H9 (cell line): Measurements from ENCODE around the gene SCYGR1. TPM values are rescaled to one million over a fixed set of nuclear protein-coding genes. Genes with fewer than 3 reads are reported as not detected.

ENCODE experiments used
- DNase-seq: peaks from one replicate; pipeline ENCODE4 v3.0.0-alpha.2; 2017
- H2AFZ ChIP-seq: one replicate; pipeline ENCODE4 v1.6.1; 2013; ENCODE audit warnings: mild to moderate bottlenecking, low read length, control low read depth, moderate library complexity
- H2AK5ac ChIP-seq: 2 replicates; pipeline ENCODE4 v1.6.1; 2013; ENCODE audit warnings: low read length, control low read depth, mixed read lengths; ENCODE audit not compliant: insufficient read length
- H2BK120ac ChIP-seq: one replicate; pipeline ENCODE4 v1.6.1; 2013; ENCODE audit warnings: low read depth, mild to moderate bottlenecking, low read length, control low read depth, inconsistent platforms; ENCODE audit not compliant: poor library complexity, severe bottlenecking
- H2BK12ac ChIP-seq: 2 replicates; pipeline ENCODE4 v1.6.1; 2013; ENCODE audit warnings: low read length, control low read depth, mixed read lengths, low read depth; ENCODE audit not compliant: insufficient read length
- H2BK15ac ChIP-seq: 2 replicates; pipeline ENCODE4 v1.6.1; 2013; ENCODE audit warnings: low read depth, low read length, control low read depth
- H2BK20ac ChIP-seq: one replicate; pipeline ENCODE4 v1.6.1; 2013; ENCODE audit warnings: low read depth, mild to moderate bottlenecking, low read length, control low read depth, inconsistent platforms; ENCODE audit not compliant: poor library complexity, severe bottlenecking
- H2BK5ac ChIP-seq: 2 replicates; pipeline ENCODE4 v1.6.1; 2013; ENCODE audit warnings: low read length, control low read depth, mixed read lengths; ENCODE audit not compliant: insufficient read length
- H3K14ac ChIP-seq: 2 replicates; pipeline ENCODE4 v1.6.1; 2013; ENCODE audit warnings: low read length, control low read depth; ENCODE audit not compliant: insufficient read depth
- H3K18ac ChIP-seq: 2 replicates; pipeline ENCODE4 v1.6.1; 2013; ENCODE audit warnings: low read depth, mild to moderate bottlenecking, mixed read lengths, low read length, control low read depth; ENCODE audit not compliant: insufficient read length
- H3K23ac ChIP-seq: 2 replicates; pipeline ENCODE4 v1.6.1; 2013; ENCODE audit warnings: low read length, control low read depth, mixed read lengths, low read depth; ENCODE audit not compliant: insufficient read length
- H3K23me2 ChIP-seq: 2 replicates; pipeline ENCODE4 v1.6.1; 2013; ENCODE audit warnings: low read depth, mild to moderate bottlenecking, mixed read lengths, low read length, control low read depth; ENCODE audit not compliant: insufficient read length, poor library complexity, severe bottlenecking
- H3K27ac ChIP-seq: 2 replicates; pipeline ENCODE4 v1.5.1; 2013; ENCODE audit warnings: low read length, control low read depth, mixed read lengths, low read depth; ENCODE audit not compliant: insufficient read length
- H3K27me3 ChIP-seq: 2 replicates; pipeline ENCODE4 v1.6.1; 2013; ENCODE audit warnings: low read length, control low read depth, inconsistent platforms; ENCODE audit not compliant: insufficient read depth
- H3K4ac ChIP-seq: 2 replicates; pipeline ENCODE4 v1.6.1; 2013; ENCODE audit warnings: low read depth, mild to moderate bottlenecking, control low read depth, inconsistent platforms, low read length, moderate library complexity
- H3K4me1 ChIP-seq: 2 replicates; pipeline ENCODE4 v1.6.1; 2013; ENCODE audit warnings: low read length, control low read depth, inconsistent platforms; ENCODE audit not compliant: insufficient read depth
- H3K4me2 ChIP-seq: 2 replicates; pipeline ENCODE4 v1.6.1; 2013; ENCODE audit warnings: low read length, control low read depth, mixed read lengths; ENCODE audit not compliant: insufficient read length, insufficient read depth
- H3K56ac ChIP-seq: 2 replicates; pipeline ENCODE4 v1.6.1; 2013; ENCODE audit warnings: low read depth, mild to moderate bottlenecking, mixed read lengths, low read length, control low read depth; ENCODE audit not compliant: insufficient read length
- H3K79me1 ChIP-seq: 2 replicates; pipeline ENCODE4 v1.6.1; 2013; ENCODE audit warnings: low read depth, mild to moderate bottlenecking, moderate library complexity, low read length, control low read depth, inconsistent platforms; ENCODE audit not compliant: insufficient read depth, poor library complexity, severe bottlenecking
- H3K79me2 ChIP-seq: 2 replicates; pipeline ENCODE4 v1.6.1; 2013; ENCODE audit warnings: low read length, control low read depth, inconsistent platforms; ENCODE audit not compliant: insufficient read depth
- H3K9ac ChIP-seq: 2 replicates; pipeline ENCODE4 v1.6.1; 2013; ENCODE audit warnings: low read length, control low read depth, mixed read lengths; ENCODE audit not compliant: insufficient read length; ENCODE audit errors: extremely low read depth
- H3K9me3 ChIP-seq: one replicate; pipeline ENCODE4 v1.6.1; 2013; ENCODE audit warnings: low read depth, low read length, inconsistent platforms; ENCODE audit not compliant: control insufficient read depth
- H3T11ph ChIP-seq: one replicate; pipeline ENCODE4 v1.6.1; 2013; ENCODE audit warnings: mild to moderate bottlenecking, low read length, control low read depth, inconsistent platforms
- H4K20me1 ChIP-seq: one replicate; pipeline ENCODE4 v1.6.1; 2013; ENCODE audit not compliant: control insufficient read depth, insufficient read length, insufficient read depth
- H4K5ac ChIP-seq: 2 replicates; pipeline ENCODE4 v1.6.1; 2013; ENCODE audit warnings: low read depth, mild to moderate bottlenecking, mixed read lengths, low read length, control low read depth; ENCODE audit not compliant: insufficient read length
- H4K8ac ChIP-seq: replicated peaks from 2 replicates; pipeline ENCODE4 v1.6.1; 2013; ENCODE audit warnings: low read length, control low read depth, mixed read lengths, low read depth; ENCODE audit not compliant: insufficient read length
- H4K91ac ChIP-seq: 2 replicates; pipeline ENCODE4 v1.6.1; 2013; ENCODE audit warnings: low read depth, mild to moderate bottlenecking, moderate library complexity, mixed read lengths, low read length, control low read depth; ENCODE audit not compliant: insufficient read length
- H3K27ac Mint-ChIP-seq, 3 experiments: 2 replicates in 2 of 3; 3 replicates in 1 of 3; pipeline ENCODE4 v1.8.0; 2020 to 2021; ENCODE audit warnings: mixed read lengths in 3 of 3, mild to moderate bottlenecking in 1 of 3, moderate library complexity in 1 of 3
- H3K27me3 Mint-ChIP-seq: 2 replicates; pipeline ENCODE4 v1.8.0; 2021; ENCODE audit warnings: low read depth, mild to moderate bottlenecking, moderate library complexity, mixed read lengths
- H3K36me3 Mint-ChIP-seq, 3 experiments: 2 replicates in 2 of 3; 3 replicates in 1 of 3; pipeline ENCODE4 v1.8.0; 2020 to 2021; ENCODE audit warnings: low read depth in 3 of 3, mixed read lengths in 3 of 3; ENCODE audit not compliant: insufficient read depth in 1 of 3
- H3K4me1 Mint-ChIP-seq, 2 experiments: 2 replicates each; pipeline ENCODE4 v1.8.0; 2020; ENCODE audit warnings: mixed read lengths in 2 of 2
- H3K4me3 Mint-ChIP-seq, 2 experiments: 2 replicates in 1 of 2; 3 replicates in 1 of 2; pipeline ENCODE4 v1.8.0; 2020 to 2021; ENCODE audit warnings: mild to moderate bottlenecking in 2 of 2, mixed read lengths in 2 of 2, moderate library complexity in 1 of 2
- H3K9me3 Mint-ChIP-seq, 2 experiments: 2 replicates in 1 of 2; 3 replicates in 1 of 2; pipeline ENCODE4 v1.8.0; 2020; ENCODE audit warnings: mild to moderate bottlenecking in 2 of 2, mixed read lengths in 2 of 2, moderate library complexity in 1 of 2
- WGBS: extraction: QIAGEN DNeasy Blood & Tissue Kit; methylation state at CpG from one replicate; pipeline ENCODE4 v1.1.7; 2013; ENCODE audit warnings: missing lambda C conversion rate, low lambda C conversion rate, mixed read lengths; ENCODE audit not compliant: insufficient read length; ENCODE audit errors: extremely low coverage; 5-methylcytosine and 5-hydroxymethylcytosine counted together
- total RNA-seq: library from RNA; stranded (reverse); gene quantifications from 2 replicates; pipeline ENCODE4 v1.2.1, GENCODE V29; 2021
- TF ChIP-seq, protein P1 (sequence below): fragments of 200-600 bp; sonication (generic); conservative IDR thresholded peaks from 3 replicates; pipeline ENCODE4 v1.8.0; 2021; ENCODE audit warnings: antibody characterized with exemption, mild to moderate bottlenecking

Gene SCYGR1
- total RNA-seq, 1 experiment from 2014 or later: not detected

DNA sequence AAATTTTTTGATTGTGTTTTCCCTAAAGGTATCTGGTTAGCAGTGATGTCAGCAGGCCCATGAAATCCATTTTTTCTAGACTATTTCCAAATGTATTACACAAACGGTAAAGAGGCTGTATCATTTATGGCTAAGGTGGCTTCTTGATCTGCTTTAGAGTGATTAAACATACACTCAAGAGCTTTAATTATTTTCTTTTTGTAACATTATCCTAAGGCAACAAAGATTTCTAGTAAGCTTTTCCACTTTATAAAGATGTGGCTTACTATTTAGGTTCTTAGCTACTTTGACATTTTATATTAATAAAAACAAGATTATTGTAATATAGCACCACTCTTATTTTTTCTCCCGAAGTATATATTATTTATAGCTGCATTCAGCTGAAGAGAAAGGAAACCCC is 46.2 kb downstream of the SCYGR1 start:
- no peak for DNase-seq
- Histone ChIP-seq H3K23me2 (no peaks in the 10 kb centered on the region), H3K79me2 (no peaks in the 10 kb centered on the region), H2AFZ (no peak overlapping the region), H4K8ac (no peak overlapping the region), H3K9ac (no peak overlapping the region), H3K4me2 (no peak overlapping the region), H2BK15ac (no peak overlapping the region), H2BK120ac (no peak overlapping the region), H2BK5ac (no peak overlapping the region), H3K23ac (no peak overlapping the region), H3K9me3 (no peaks in the 10 kb centered on the region), H3K18ac (no peak overlapping the region), H3K27me3 (no peaks in the 10 kb centered on the region), H2BK12ac (no peak overlapping the region), H2AK5ac (no peak overlapping the region), H3K27ac (no peak overlapping the region), H3K56ac (no peak overlapping the region), H2BK20ac (no peak overlapping the region), H4K20me1 (no peaks in the 10 kb centered on the region), H4K91ac (no peak overlapping the region), H4K5ac (no peak overlapping the region), H3K4ac (no peak overlapping the region), H3T11ph (no peak overlapping the region), H3K4me1 (no peaks in the 10 kb centered on the region), H3K14ac (no peak overlapping the region), H3K79me1 (no peaks in the 10 kb centered on the region)
- WGBS: no CpG with 5 or more reads among the region's 2 CpGs
- TF ChIP-seq, protein P1, sequence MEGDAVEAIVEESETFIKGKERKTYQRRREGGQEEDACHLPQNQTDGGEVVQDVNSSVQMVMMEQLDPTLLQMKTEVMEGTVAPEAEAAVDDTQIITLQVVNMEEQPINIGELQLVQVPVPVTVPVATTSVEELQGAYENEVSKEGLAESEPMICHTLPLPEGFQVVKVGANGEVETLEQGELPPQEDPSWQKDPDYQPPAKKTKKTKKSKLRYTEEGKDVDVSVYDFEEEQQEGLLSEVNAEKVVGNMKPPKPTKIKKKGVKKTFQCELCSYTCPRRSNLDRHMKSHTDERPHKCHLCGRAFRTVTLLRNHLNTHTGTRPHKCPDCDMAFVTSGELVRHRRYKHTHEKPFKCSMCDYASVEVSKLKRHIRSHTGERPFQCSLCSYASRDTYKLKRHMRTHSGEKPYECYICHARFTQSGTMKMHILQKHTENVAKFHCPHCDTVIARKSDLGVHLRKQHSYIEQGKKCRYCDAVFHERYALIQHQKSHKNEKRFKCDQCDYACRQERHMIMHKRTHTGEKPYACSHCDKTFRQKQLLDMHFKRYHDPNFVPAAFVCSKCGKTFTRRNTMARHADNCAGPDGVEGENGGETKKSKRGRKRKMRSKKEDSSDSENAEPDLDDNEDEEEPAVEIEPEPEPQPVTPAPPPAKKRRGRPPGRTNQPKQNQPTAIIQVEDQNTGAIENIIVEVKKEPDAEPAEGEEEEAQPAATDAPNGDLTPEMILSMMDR: no peak
- Mint-ChIP-seq H3K36me3 (peaks cover 0 to 32% (median 31%) of the 10 kb centered on the region in 3 experiments; a peak in 5 of 7 replicates), H3K4me1 (no peaks in the 10 kb centered on the region), H3K4me3 (no peak overlapping the region), H3K27me3 (no peaks in the 10 kb centered on the region), H3K27ac (no peak overlapping the region), H3K9me3 (no peaks in the 10 kb centered on the region)
